Testis (tissue), 2 donors: ENCODE measurements around the gene UGGT2.

Experiments used
- POLR2A ChIP-seq: fragments of 450-650 bp; IDR thresholded peaks from one replicate; pipeline ENCODE4 v1.6.1; 2017; ENCODE audit warnings: antibody characterized with exemption, mild to moderate bottlenecking, moderate library complexity
- TF ChIP-seq, protein P1 (sequence below), 3 experiments: fragments of 450-650 bp in 2 of 3; fragments of 200-600 bp in 1 of 3; sonication (generic) in 1 of 3; IDR thresholded peaks; one replicate each; pipeline ENCODE4 v1.5.1; 2016 to 2019; ENCODE audit warnings: antibody characterized with exemption in 3 of 3, mild to moderate bottlenecking in 2 of 3, moderate library complexity in 1 of 3

DNA sequence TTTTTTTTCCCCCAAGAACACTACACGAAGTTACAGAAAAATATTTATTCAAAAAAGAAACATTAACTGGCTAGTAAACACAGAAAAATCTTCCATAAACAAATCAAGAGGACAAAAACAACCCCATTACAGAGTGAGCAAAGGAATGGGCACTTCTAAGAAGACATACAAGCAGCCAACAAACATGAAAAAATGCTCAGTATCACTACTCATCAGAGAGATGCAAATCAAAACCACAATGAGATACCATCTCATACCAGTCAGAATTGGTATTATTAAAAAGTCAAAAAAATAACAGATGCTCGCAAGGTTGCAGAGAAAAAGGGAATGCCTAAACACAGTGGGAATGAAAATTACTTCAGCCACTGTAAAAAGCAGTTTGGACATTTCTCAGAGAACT, 131.7 kb downstream of the UGGT2 start:
- TF ChIP-seq, protein P1, sequence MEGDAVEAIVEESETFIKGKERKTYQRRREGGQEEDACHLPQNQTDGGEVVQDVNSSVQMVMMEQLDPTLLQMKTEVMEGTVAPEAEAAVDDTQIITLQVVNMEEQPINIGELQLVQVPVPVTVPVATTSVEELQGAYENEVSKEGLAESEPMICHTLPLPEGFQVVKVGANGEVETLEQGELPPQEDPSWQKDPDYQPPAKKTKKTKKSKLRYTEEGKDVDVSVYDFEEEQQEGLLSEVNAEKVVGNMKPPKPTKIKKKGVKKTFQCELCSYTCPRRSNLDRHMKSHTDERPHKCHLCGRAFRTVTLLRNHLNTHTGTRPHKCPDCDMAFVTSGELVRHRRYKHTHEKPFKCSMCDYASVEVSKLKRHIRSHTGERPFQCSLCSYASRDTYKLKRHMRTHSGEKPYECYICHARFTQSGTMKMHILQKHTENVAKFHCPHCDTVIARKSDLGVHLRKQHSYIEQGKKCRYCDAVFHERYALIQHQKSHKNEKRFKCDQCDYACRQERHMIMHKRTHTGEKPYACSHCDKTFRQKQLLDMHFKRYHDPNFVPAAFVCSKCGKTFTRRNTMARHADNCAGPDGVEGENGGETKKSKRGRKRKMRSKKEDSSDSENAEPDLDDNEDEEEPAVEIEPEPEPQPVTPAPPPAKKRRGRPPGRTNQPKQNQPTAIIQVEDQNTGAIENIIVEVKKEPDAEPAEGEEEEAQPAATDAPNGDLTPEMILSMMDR (IDR thresholded peaks at IDR 0.05), result no peak
- TF ChIP-seq POLR2A, result no peak
